ENCODE measurements around the gene COX18.

Gene COX18

GRCh38 chr4:73005514-73005913 is 64.0 kb downstream of the COX18 start:
- no peak for ATAC-seq
- no peak for TF ChIP-seq ISL1 (CRISPR knock-in tag; IDR thresholded peaks at IDR 0.05)
- no peak for TF ChIP-seq ZNF70 (CRISPR knock-in tag; IDR thresholded peaks at IDR 0.05)
- no peak for TF ChIP-seq ESRRG (CRISPR knock-in tag; IDR thresholded peaks at IDR 0.05)
- TF ChIP-seq PPARA (CRISPR knock-in tag; IDR thresholded peaks at IDR 0.05; ENCODE audit: borderline replicate concordance), result no peak
- no peak for TF ChIP-seq ZNF565 (CRISPR knock-in tag; conservative IDR thresholded peaks at IDR 0.05; ENCODE audit: low read depth)
- TF ChIP-seq CREB5 (CRISPR knock-in tag; IDR thresholded peaks at IDR 0.05; ENCODE audit: low read depth), result no peak
- no peak for TF ChIP-seq ARNTL (CRISPR knock-in tag; IDR thresholded peaks at IDR 0.05; ENCODE audit: borderline replicate concordance, low read depth)
- no peak for TF ChIP-seq BACH2 (CRISPR knock-in tag; IDR thresholded peaks at IDR 0.05; ENCODE audit: borderline replicate concordance)
- TF ChIP-seq ZNF8 (CRISPR knock-in tag; IDR thresholded peaks at IDR 0.05), result no peak
- no peak for TF ChIP-seq POU6F1 (CRISPR knock-in tag; IDR thresholded peaks at IDR 0.05; ENCODE audit: borderline replicate concordance, low read depth)
- TF ChIP-seq PATZ1 (CRISPR knock-in tag; IDR thresholded peaks at IDR 0.05; ENCODE audit: borderline replicate concordance), result no peak
- TF ChIP-seq TCF4 (CRISPR knock-in tag; IDR thresholded peaks at IDR 0.05; ENCODE audit: borderline replicate concordance), result no peak
- TF ChIP-seq GLIS3 (CRISPR knock-in tag; IDR thresholded peaks at IDR 0.05), result no peak
- no peak for TF ChIP-seq TOX (CRISPR knock-in tag; IDR thresholded peaks at IDR 0.05; ENCODE audit: borderline replicate concordance)
- no peak for TF ChIP-seq CSDC2 (CRISPR knock-in tag; IDR thresholded peaks at IDR 0.05)
- TF ChIP-seq CSRNP3 (CRISPR knock-in tag; IDR thresholded peaks at IDR 0.05), result no peak
- TF ChIP-seq ZC3H10 (CRISPR knock-in tag; IDR thresholded peaks at IDR 0.05), result no peak

All from SK-N-SH treated with all-trans-retinoic acid at 6 μM for 48 hours (cell line).